ENCODE results near the gene CD2AP.

GRCh38 chr6:47464052-47464451 lies 13.5 kb upstream of the CD2AP start:
- TF ChIP-seq CTCF (conservative IDR thresholded peaks at IDR 0.05) (no peak), ZFX (IDR thresholded peaks at IDR 0.05) (no peak)

All from C4-2B (cell line).